ENCODE results near the gene RNF125.

RNF125 gene

GRCh38 chr18:32110005-32110404 is 91.4 kb downstream of the RNF125 start:
- DNase-seq (ENCODE audit: low spot score), result no peak
- in situ Hi-C loops (cut with MboI; ENCODE audit: low sequenced_read_pairs, unreplicated experiment), result no loop called here
- TF ChIP-seq, protein P1, sequence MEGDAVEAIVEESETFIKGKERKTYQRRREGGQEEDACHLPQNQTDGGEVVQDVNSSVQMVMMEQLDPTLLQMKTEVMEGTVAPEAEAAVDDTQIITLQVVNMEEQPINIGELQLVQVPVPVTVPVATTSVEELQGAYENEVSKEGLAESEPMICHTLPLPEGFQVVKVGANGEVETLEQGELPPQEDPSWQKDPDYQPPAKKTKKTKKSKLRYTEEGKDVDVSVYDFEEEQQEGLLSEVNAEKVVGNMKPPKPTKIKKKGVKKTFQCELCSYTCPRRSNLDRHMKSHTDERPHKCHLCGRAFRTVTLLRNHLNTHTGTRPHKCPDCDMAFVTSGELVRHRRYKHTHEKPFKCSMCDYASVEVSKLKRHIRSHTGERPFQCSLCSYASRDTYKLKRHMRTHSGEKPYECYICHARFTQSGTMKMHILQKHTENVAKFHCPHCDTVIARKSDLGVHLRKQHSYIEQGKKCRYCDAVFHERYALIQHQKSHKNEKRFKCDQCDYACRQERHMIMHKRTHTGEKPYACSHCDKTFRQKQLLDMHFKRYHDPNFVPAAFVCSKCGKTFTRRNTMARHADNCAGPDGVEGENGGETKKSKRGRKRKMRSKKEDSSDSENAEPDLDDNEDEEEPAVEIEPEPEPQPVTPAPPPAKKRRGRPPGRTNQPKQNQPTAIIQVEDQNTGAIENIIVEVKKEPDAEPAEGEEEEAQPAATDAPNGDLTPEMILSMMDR (IDR thresholded peaks at IDR 0.05; ENCODE audit: borderline replicate concordance, control extremely low read depth, extremely low read depth, insufficient read depth, missing control alignments), result no peak

DNA sequence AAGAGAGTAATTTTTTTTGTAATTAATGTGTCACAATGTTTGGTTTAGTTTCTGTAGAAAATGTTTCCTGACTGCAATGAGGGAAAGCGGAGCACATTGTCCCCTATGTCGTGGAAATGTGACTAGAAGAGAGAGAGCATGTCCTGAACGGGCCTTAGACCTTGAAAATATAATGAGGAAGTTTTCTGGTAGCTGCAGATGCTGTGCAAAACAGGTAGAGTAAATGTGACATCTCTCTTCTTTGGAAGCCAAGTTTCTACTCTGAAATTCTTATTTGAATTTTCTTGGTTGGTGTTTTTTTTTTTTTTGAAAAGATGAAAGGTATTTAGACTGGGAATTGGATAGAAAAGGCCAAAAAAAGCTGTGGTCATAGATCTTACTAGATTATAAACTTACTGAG is 93.1 kb downstream of the RNF125 start:
- in situ Hi-C loops (cut with MboI; ENCODE audit: low sequenced_read_pairs, unreplicated experiment), result no loop called here
- DNase-seq (ENCODE audit: low spot score), result no peak
- TF ChIP-seq, protein P1 (IDR thresholded peaks at IDR 0.05; ENCODE audit: borderline replicate concordance, control extremely low read depth, extremely low read depth, insufficient read depth, missing control alignments), result no peak

DNA sequence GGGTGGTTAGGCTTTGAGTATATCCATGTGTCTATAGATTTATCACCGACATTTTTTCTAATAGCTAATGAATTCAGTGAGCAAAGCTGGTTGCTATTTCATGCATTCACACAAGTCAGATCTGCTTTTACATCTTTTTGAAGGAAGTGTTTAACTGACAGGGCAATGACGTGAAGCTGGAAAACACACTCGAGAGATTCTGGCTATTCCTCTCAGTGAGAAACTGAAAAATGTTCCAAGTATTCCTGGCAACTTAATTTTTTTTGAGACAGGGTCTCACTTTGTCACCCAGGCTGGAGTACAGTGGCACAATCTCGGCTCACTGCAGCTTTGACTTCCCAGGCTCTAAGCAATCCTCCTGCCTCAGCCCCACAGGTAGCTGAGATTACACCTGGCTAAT is 94.2 kb downstream of the RNF125 start:
- in situ Hi-C loops (cut with MboI; ENCODE audit: low sequenced_read_pairs, unreplicated experiment), result no loop called here
- TF ChIP-seq, protein P1 (IDR thresholded peaks at IDR 0.05; ENCODE audit: borderline replicate concordance, control extremely low read depth, extremely low read depth, insufficient read depth, missing control alignments), result no peak
- no peak for DNase-seq (ENCODE audit: low spot score)

DNA sequence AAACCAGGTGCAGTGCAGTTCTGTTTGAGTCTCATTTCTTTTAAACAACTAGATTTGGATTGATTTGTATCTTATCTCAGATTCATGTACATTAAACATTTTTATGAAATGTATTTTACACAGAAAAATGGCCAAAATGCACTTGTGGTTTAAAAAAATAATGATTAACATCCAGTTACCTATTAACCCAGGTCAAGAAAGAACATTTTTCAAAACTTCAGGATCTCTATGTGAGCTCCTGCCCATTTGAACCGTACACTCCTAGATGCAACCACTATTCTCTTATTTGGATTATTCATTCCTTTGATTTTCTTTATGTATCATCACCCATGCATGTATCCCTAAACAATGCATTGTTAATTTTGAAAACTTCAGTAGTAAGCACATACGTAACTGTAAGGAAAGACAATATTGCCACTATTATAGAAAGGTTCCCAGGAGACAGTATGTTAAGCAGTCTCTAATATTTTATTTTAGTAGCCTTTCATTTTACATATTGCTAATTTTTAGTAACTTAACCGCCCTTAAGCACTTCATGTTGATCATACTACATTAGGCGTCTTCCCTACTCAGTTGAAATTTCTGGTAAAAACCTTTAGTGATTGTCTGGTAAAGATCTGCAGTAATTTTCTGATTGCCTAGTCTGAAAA is 95.8 kb downstream of the RNF125 start:
- TF ChIP-seq, protein P1 (IDR thresholded peaks at IDR 0.05; ENCODE audit: borderline replicate concordance, control extremely low read depth, extremely low read depth, insufficient read depth, missing control alignments), result no peak
- no peak for DNase-seq (ENCODE audit: low spot score)
- in situ Hi-C loops (cut with MboI; ENCODE audit: low sequenced_read_pairs, unreplicated experiment), result no loop called here

- TF ChIP-seq, protein P1 (IDR thresholded peaks at IDR 0.05; ENCODE audit: borderline replicate concordance, control extremely low read depth, extremely low read depth, insufficient read depth, missing control alignments), result no peak
- in situ Hi-C loops (cut with MboI; ENCODE audit: low sequenced_read_pairs, unreplicated experiment), result no loop called here
- no peak for DNase-seq (ENCODE audit: low spot score)
Observed at GRCh38 chr18:32122039-32122438, 103.4 kb downstream of the RNF125 start.
